Heart left ventricle (tissue), 13 donors: ENCODE data around the gene TOGARAM2.

Experiments used
- CTCF ChIP-seq, 12 donors: fragments of 200-600 bp; sonication (generic) in 4 of 12; IDR thresholded peaks; one replicate each; pipeline versions ENCODE4 v1.5.0 to v1.8.0; 2018 to 2022; ENCODE audit warnings: antibody characterized with exemption in 12 of 12, mild to moderate bottlenecking in 5 of 12
- POLR2A ChIP-seq, 2 donors: fragments of 450-650 bp; IDR thresholded peaks; one replicate each; pipeline ENCODE4 v1.6.1; 2017; ENCODE audit warnings: antibody characterized with exemption in 2 of 2, mild to moderate bottlenecking in 2 of 2, moderate library complexity in 2 of 2
- donor health status: ischemic (EF 13 %, LVEDD 7.1; RV severe dilation, severe dysfunction).
- donor health status: DM: no; HTN: yes; CAD: no.
- donor health status: DM: no; HTN: no; CAD: no.
- donor health status: ischemic (EF 25% LVEDD 6.9; RV normal size, moderate dysfunction).
- donor health status: ischemic (EF 25% LVEDD 5.7; RV mildly dilated, moderate dysfunction).
- donor health status: ischemic (EF 35%, LVEDD 5.7; RV mildly dilated, moderate dysfunction).
- donor health status: nonischemic (EF 11% LVEDD 7.7; RV severe dilation, severe dysfunction).
- donor health status: DM: yes; HTN: yes; CAD: no.
- donor health status: PGD.
- donor health status: ischemic (EF 29% LVEDD 5.4; RV normal size, mild dysfunction).
- donor health status: nonischemic (EF 23%, LVEDD 6.1; RV moderate dilation, normal function).

DNA sequence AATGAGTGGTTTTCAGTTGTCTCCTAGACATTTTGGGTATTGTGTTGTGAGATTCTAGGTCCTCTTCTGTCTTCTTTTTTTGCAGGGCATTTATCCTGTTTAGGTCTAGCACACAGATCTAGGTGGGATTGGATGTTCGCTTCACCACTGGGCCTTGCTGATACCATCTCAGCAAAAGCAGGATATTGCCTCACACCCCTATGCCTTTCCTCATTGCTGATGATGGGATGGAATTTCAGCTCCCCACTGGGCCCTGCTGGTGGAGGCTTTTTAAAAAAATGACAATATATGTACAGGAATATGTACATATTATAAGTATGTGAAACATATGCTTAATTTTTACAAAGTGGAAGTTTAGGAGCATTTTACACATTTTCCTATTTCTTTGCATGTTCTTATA, 5.4 kb upstream of the TOGARAM2 start:
- TF ChIP-seq CTCF (IDR thresholded peaks at IDR 0.05) = no peak
- no peak for TF ChIP-seq POLR2A (IDR thresholded peaks at IDR 0.05)
